Coronary artery (tissue), 2 donors: ENCODE results near the gene SLC25A22.

Source experiments
- DNase-seq: peaks from one replicate; pipeline ENCODE4 v3.0.0-alpha.2; 2017; ENCODE audit warnings: low spot score
- H3K27ac ChIP-seq, 2 donors: fragments of 200-600 bp; sonication (generic); one replicate each; pipeline ENCODE4 v1.5.1; 2016 to 2019
- H3K4me3 ChIP-seq: fragments of 200-600 bp; sonication (generic); 2 replicates; pipeline ENCODE4 v1.5.1; 2016; ENCODE audit warnings: mild to moderate bottlenecking, moderate library complexity
- TF ChIP-seq, protein P1 (sequence below): fragments of 200-600 bp; sonication (generic); IDR thresholded peaks from one replicate; pipeline ENCODE4 v1.5.1; 2019; ENCODE audit warnings: antibody characterized with exemption

Gene SLC25A22

GRCh38 chr11:745428-745827 lies 52.7 kb downstream of the SLC25A22 start:
- Histone ChIP-seq H3K4me3 (no peak overlapping the region), H3K27ac (no peak overlapping the region)
- DNase-seq, result no peak
- TF ChIP-seq, protein P1, sequence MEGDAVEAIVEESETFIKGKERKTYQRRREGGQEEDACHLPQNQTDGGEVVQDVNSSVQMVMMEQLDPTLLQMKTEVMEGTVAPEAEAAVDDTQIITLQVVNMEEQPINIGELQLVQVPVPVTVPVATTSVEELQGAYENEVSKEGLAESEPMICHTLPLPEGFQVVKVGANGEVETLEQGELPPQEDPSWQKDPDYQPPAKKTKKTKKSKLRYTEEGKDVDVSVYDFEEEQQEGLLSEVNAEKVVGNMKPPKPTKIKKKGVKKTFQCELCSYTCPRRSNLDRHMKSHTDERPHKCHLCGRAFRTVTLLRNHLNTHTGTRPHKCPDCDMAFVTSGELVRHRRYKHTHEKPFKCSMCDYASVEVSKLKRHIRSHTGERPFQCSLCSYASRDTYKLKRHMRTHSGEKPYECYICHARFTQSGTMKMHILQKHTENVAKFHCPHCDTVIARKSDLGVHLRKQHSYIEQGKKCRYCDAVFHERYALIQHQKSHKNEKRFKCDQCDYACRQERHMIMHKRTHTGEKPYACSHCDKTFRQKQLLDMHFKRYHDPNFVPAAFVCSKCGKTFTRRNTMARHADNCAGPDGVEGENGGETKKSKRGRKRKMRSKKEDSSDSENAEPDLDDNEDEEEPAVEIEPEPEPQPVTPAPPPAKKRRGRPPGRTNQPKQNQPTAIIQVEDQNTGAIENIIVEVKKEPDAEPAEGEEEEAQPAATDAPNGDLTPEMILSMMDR, result no peak

DNA sequence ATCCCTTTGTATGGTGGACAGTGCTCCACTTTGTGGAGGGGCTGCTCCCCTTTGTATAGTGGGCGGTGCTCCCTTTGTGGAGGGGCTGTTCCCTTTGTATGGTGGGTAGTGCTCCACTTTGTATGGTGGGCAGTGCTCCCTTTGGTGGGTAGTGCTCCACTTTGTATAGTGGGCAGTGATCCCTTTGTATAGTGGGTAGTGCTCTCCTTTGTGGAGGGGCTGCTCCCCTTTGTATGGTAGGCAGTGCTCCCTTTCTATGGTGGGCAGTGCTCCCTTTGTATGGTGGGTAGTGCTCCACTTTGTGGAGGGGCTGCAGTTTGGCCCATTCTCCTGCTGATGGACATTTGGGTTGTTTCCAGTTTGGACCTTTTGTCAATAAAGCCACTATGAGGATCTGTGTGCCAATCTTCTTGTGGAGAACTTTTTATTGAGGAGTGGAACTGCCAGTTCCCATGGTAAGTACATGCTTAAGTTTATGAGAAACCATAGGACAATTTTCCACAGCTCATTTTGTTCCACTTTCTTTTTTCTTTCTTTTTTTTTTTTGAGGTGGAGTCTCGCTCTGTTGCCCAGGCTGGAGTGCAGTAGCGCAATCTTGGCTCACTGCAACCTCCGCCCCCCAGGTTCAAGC lies 55.4 kb downstream of the SLC25A22 start:
- Histone ChIP-seq H3K27ac (no peak overlapping the region), H3K4me3 (no peak overlapping the region)
- TF ChIP-seq, protein P1, result no peak
- DNase-seq, result no peak

DNA sequence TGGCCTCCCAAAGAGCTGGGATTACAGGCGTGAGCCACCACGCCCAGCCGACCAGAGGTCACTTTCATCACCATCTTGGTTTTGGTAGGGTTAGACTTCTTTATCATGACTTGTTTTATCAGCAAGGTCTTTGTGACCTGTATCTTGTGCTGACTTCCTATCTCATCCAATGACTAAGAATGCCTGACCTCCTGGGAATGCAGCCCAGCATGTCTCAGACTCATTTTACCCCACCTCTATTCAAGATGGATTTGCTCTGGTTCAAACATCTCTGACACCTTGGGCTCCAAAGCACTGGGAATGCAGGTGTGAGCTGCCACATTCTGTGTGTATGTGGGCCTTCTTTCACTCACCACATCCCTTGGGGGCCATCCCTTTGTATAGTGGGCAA lies 55.9 kb downstream of the SLC25A22 start:
- no peak overlapping the region for H3K4me3 ChIP-seq
- no peak for DNase-seq
- no peak overlapping the region for H3K27ac ChIP-seq
- TF ChIP-seq, protein P1, result no peak
